Fibroblast of lung (primary cell): Measurements from ENCODE around the gene NOSIP. TPM values are rescaled to one million over a fixed set of nuclear protein-coding genes. Genes with fewer than 3 reads are reported as not detected.

Experiments
- DNase-seq, 2 donors: peaks; one replicate each; pipeline versions ENCODE4 v3.0.0 to v3.0.0-alpha.2; 2010; ENCODE audit warnings: low read depth in 2 of 2
- H2AFZ ChIP-seq: 2 replicates; pipeline ENCODE4 v1.5.1; 2012; ENCODE audit warnings: low read length, control low read depth, inconsistent platforms
- H3K27ac ChIP-seq: 2 replicates; pipeline ENCODE4 v1.5.1; 2011; ENCODE audit warnings: low read length, control low read depth; ENCODE audit not compliant: insufficient read depth
- H3K27me3 ChIP-seq: 2 replicates; pipeline ENCODE4 v1.5.1; 2011; ENCODE audit warnings: mild to moderate bottlenecking, low read length; ENCODE audit not compliant: control insufficient read depth, insufficient read depth
- H3K36me3 ChIP-seq: 2 replicates; pipeline ENCODE4 v1.5.1; 2011; ENCODE audit warnings: low read length; ENCODE audit not compliant: control insufficient read depth, insufficient read depth
- H3K4me1 ChIP-seq: 2 replicates; pipeline ENCODE4 v1.5.1; 2011; ENCODE audit warnings: low read length; ENCODE audit not compliant: control insufficient read depth, insufficient read depth; ENCODE audit errors: extremely low read depth
- H3K4me2 ChIP-seq: 2 replicates; pipeline ENCODE4 v1.5.1; 2011; ENCODE audit warnings: low read length, control low read depth; ENCODE audit not compliant: insufficient read depth; ENCODE audit errors: extremely low read depth
- H3K4me3 ChIP-seq, 4 experiments: fragments of 200-600 bp in 1 of 4; sonication (generic) in 1 of 4; replicated peaks in 1 of 4; 2 replicates each; pipeline ENCODE4 v1.5.1; 2011 to 2016; ENCODE audit warnings: low read length in 4 of 4, low read depth in 3 of 4, mild to moderate bottlenecking in 3 of 4, control low read depth in 2 of 4, inconsistent platforms in 1 of 4, mixed read lengths in 1 of 4; ENCODE audit not compliant: insufficient read depth in 1 of 4; ENCODE audit errors: control extremely low read depth in 1 of 4
- H3K79me2 ChIP-seq: 2 replicates; pipeline ENCODE4 v1.5.1; 2012; ENCODE audit warnings: mild to moderate bottlenecking, low read length, inconsistent platforms; ENCODE audit not compliant: control insufficient read depth, insufficient read depth
- H3K9ac ChIP-seq: 2 replicates; pipeline ENCODE4 v1.5.1; 2011; ENCODE audit warnings: mild to moderate bottlenecking, low read length, control low read depth; ENCODE audit not compliant: insufficient read depth
- H3K9me3 ChIP-seq: 2 replicates; pipeline ENCODE4 v1.5.1; 2012; ENCODE audit warnings: low read depth, low read length; ENCODE audit not compliant: control insufficient read depth, insufficient read depth
- H4K20me1 ChIP-seq: 2 replicates; pipeline ENCODE4 v1.5.1; 2011; ENCODE audit warnings: low read length; ENCODE audit not compliant: control insufficient read depth, insufficient read depth; ENCODE audit errors: extremely low read depth
- EZH2 ChIP-seq: IDR thresholded peaks from 2 replicates; pipeline ENCODE4 v1.5.1; 2012; ENCODE audit warnings: low read length, control low read depth, mild to moderate bottlenecking; ENCODE audit errors: missing control alignments
- polyA plus RNA-seq, 2 donors: library from polyadenylated mRNA; depleted of rRNA in 1 of 2; stranded (reverse) in 1 of 2; unstranded in 1 of 2; fragments of >200 nt; gene quantifications; 2 replicates each; pipeline ENCODE4 v1.2.1, GENCODE V29; 2011 to 2012; ENCODE audit warnings: missing spikeins in 1 of 2
- total RNA-seq: library from RNA; depleted of rRNA; stranded (reverse); fragments of >200 nt; gene quantifications from 2 replicates; pipeline ENCODE4 v1.2.1, GENCODE V29; 2014
- TF ChIP-seq, protein P1 (sequence below), 2 donors: IDR thresholded peaks in 1 of 2; conservative IDR thresholded peaks in 1 of 2; 1 replicate in 1 of 2; 2 replicates in 1 of 2; pipeline ENCODE4 v1.5.1; 2011 to 2012; ENCODE audit warnings: low read length in 2 of 2, control low read depth in 1 of 2, inconsistent platforms in 1 of 2, low read depth in 1 of 2, mild to moderate bottlenecking in 1 of 2

NOSIP gene
- total and polyA plus RNA-seq, 2 donors (not counting 1 experiment from before 2014, with no cell fraction given) = 41.2 to 67.9 TPM

GRCh38 chr19:49552749-49553148, 27.6 kb downstream of the NOSIP start:
- TF ChIP-seq, protein P1, sequence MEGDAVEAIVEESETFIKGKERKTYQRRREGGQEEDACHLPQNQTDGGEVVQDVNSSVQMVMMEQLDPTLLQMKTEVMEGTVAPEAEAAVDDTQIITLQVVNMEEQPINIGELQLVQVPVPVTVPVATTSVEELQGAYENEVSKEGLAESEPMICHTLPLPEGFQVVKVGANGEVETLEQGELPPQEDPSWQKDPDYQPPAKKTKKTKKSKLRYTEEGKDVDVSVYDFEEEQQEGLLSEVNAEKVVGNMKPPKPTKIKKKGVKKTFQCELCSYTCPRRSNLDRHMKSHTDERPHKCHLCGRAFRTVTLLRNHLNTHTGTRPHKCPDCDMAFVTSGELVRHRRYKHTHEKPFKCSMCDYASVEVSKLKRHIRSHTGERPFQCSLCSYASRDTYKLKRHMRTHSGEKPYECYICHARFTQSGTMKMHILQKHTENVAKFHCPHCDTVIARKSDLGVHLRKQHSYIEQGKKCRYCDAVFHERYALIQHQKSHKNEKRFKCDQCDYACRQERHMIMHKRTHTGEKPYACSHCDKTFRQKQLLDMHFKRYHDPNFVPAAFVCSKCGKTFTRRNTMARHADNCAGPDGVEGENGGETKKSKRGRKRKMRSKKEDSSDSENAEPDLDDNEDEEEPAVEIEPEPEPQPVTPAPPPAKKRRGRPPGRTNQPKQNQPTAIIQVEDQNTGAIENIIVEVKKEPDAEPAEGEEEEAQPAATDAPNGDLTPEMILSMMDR (conservative IDR thresholded peaks at IDR 0.05 in 1 of 2, IDR thresholded peaks at IDR 0.05 in 1 of 2; ENCODE audit: low read depth in 1 of 2, low read length in 2 of 2) = no peak
- no peak overlapping the region for H2AFZ ChIP-seq
- H3K27ac ChIP-seq = no peak overlapping the region
- H3K36me3 ChIP-seq = peaks cover 21% of the 10 kb centered on the region
- H3K27me3 ChIP-seq = no peaks in the 10 kb centered on the region
- H3K4me3 ChIP-seq = no peak overlapping the region
- no peak overlapping the region for H3K4me2 ChIP-seq
- no peaks in the 10 kb centered on the region for H3K79me2 ChIP-seq
- no peaks in the 10 kb centered on the region for H3K4me1 ChIP-seq
- H3K9ac ChIP-seq = no peak overlapping the region
- no peaks in the 10 kb centered on the region for H3K9me3 ChIP-seq
- DNase-seq = no peak
- no peaks in the 10 kb centered on the region for H4K20me1 ChIP-seq

GRCh38 chr19:49551531-49551930, 28.8 kb downstream of the NOSIP start:
- H4K20me1 ChIP-seq = no peaks in the 10 kb centered on the region
- H3K4me3 ChIP-seq = no peak overlapping the region
- no peak overlapping the region for H2AFZ ChIP-seq
- H3K27ac ChIP-seq = no peak overlapping the region
- H3K4me1 ChIP-seq = peaks cover 3% of the 10 kb centered on the region
- TF ChIP-seq, protein P1 (conservative IDR thresholded peaks at IDR 0.05 in 1 of 2, IDR thresholded peaks at IDR 0.05 in 1 of 2; ENCODE audit: low read depth in 1 of 2, low read length in 2 of 2) = no peak
- no peak overlapping the region for H3K9ac ChIP-seq
- no peaks in the 10 kb centered on the region for H3K27me3 ChIP-seq
- no peak overlapping the region for H3K4me2 ChIP-seq
- H3K36me3 ChIP-seq = peaks cover 10% of the 10 kb centered on the region
- no peaks in the 10 kb centered on the region for H3K9me3 ChIP-seq
- DNase-seq = no peak
- no peaks in the 10 kb centered on the region for H3K79me2 ChIP-seq

DNA sequence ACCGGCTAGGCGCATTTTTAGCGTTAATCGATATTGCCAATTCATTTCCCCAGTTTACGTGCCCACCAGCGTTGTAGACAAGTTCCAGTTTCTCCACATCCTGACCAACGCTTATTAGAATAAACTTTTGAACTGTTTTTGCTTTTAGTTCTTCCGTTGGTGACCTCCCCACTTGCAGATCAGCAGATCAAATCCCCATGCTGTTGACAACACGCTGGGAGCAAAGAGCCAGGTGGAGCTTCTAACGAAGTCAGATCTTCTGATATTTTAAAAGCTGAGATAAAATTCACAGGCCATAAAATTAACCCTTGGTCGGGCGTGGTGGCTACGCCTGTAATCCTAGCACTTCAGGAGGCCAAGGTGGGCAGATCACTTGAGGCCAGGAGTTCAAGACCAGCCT, 31.3 kb downstream of the NOSIP start:
- H3K9ac ChIP-seq = no peak overlapping the region
- TF ChIP-seq EZH2 = no peak
- TF ChIP-seq, protein P1 (conservative IDR thresholded peaks at IDR 0.05 in 1 of 2, IDR thresholded peaks at IDR 0.05 in 1 of 2; ENCODE audit: low read depth in 1 of 2, low read length in 2 of 2) = no peak
- H3K4me3 ChIP-seq = no peak overlapping the region

More for the DNA sequence above, 31.3 kb downstream of the NOSIP start:
- no peak for DNase-seq
- Histone ChIP-seq H3K27me3 (no peaks in the 10 kb centered on the region), H3K4me1 (peaks cover 3% of the 10 kb centered on the region), H4K20me1 (no peaks in the 10 kb centered on the region), H3K4me2 (no peak overlapping the region), H3K27ac (no peak overlapping the region), H2AFZ (no peak overlapping the region), H3K36me3 (no peaks in the 10 kb centered on the region), H3K79me2 (no peaks in the 10 kb centered on the region), H3K9me3 (no peaks in the 10 kb centered on the region)
